Measurements from ENCODE around the gene PCAT6.

The PCAT6 gene

GRCh38 chr1:202850593-202851362 lies 40.0 kb downstream of the PCAT6 start:
- no peak for DNase-seq

GRCh38 chr1:202852163-202852904 lies 41.6 kb downstream of the PCAT6 start:
- DNase-seq = peak; percentile 15 to 38

- DNase-seq = no peak
Observed at GRCh38 chr1:202854787-202855186, 44.0 kb downstream of the PCAT6 start.

- DNase-seq = no peak
Observed at GRCh38 chr1:202856014-202856413, 45.3 kb downstream of the PCAT6 start.

GRCh38 chr1:202857136-202857610 lies 46.4 kb downstream of the PCAT6 start:
- DNase-seq = no peak

- DNase-seq = no peak
Observed at GRCh38 chr1:202858331-202858730, 47.6 kb downstream of the PCAT6 start.

GRCh38 chr1:202858789-202859414 lies 48.1 kb downstream of the PCAT6 start:
- DNase-seq = no peak

- DNase-seq = peak; percentile 8 to 56
Observed at GRCh38 chr1:202860744-202861419, 50.1 kb downstream of the PCAT6 start.

Measured in SHP77 (cell line).